Measurements from ENCODE around the gene GSTA2. TPM values are rescaled to one million over a fixed set of nuclear protein-coding genes. Genes with fewer than 3 reads are reported as not detected.
"Not testable (repeated sequence)": the region's sequence is repeated elsewhere in the genome, so short reads cannot be mapped to it uniquely, and the experiment has no call there.

Gene GSTA2
- total RNA-seq, 5 donors from 2014 or later (not counting 1 experiment from before 2014, with no cell fraction given): not detected

- H3K27ac Mint-ChIP-seq; H3K4me3 ChIP-seq (ENCODE audit: control insufficient read depth in 1 of 2, extremely low read depth in 1 of 2, low read length in 1 of 2); H3K36me3 ChIP-seq (ENCODE audit: control insufficient read depth in 2 of 2, extremely low read depth in 1 of 2, insufficient read depth in 1 of 2, low read length in 1 of 2); ATAC-seq (replicated peaks in 1 of 4); H3K4me1 ChIP-seq (ENCODE audit: control insufficient read depth in 1 of 2, extremely low read depth in 1 of 2, insufficient read depth in 2 of 2, low read length in 2 of 2); DNase-seq; H3K9me3 Mint-ChIP-seq; H3K4me1 Mint-ChIP-seq; H3K9me3 ChIP-seq; H3K27me3 ChIP-seq (replicated peaks in 1 of 2; ENCODE audit: control insufficient read depth in 2 of 2, extremely low read depth in 1 of 2, insufficient read depth in 2 of 2, low read length in 1 of 2); H3K27ac ChIP-seq (ENCODE audit: low read length); H3K36me3 Mint-ChIP-seq; H3K4me3 Mint-ChIP-seq; POLR2A ChIA-PET; CTCF ChIA-PET: not testable (repeated sequence)
- H3K27me3 Mint-ChIP-seq: peaks cover 3 to 13% of the 10 kb centered on the region in 2 donors
These were observed 4.4 kb upstream of the GSTA2 start for GRCh38 chr6:52767658-52768057.

GRCh38 chr6:52761673-52762491 lies 1.4 kb downstream of the GSTA2 start:
- H3K9me3 Mint-ChIP-seq; H3K4me3 Mint-ChIP-seq; H3K36me3 ChIP-seq (ENCODE audit: control insufficient read depth in 2 of 2, extremely low read depth in 1 of 2, insufficient read depth in 1 of 2, low read length in 1 of 2); CTCF ChIA-PET; H3K36me3 Mint-ChIP-seq; H3K4me3 ChIP-seq (ENCODE audit: control insufficient read depth in 1 of 2, extremely low read depth in 1 of 2, low read length in 1 of 2); ATAC-seq (replicated peaks in 1 of 4); DNase-seq; H3K27ac Mint-ChIP-seq; H3K27ac ChIP-seq (ENCODE audit: low read length); H3K27me3 ChIP-seq (replicated peaks in 1 of 2; ENCODE audit: control insufficient read depth in 2 of 2, extremely low read depth in 1 of 2, insufficient read depth in 2 of 2, low read length in 1 of 2); H3K4me1 ChIP-seq (ENCODE audit: control insufficient read depth in 1 of 2, extremely low read depth in 1 of 2, insufficient read depth in 2 of 2, low read length in 2 of 2); POLR2A ChIA-PET; H3K4me1 Mint-ChIP-seq; H3K9me3 ChIP-seq: not testable (repeated sequence)
- peaks cover 14 to 36% of the 10 kb centered on the region in 2 donors for H3K27me3 Mint-ChIP-seq
- WGBS (ENCODE audit: insufficient coverage): no CpG with 5 or more reads among the region's 7 CpGs

- Mint-ChIP-seq H3K36me3 (no peaks in the 10 kb centered on the region), H3K9me3 (no peaks in the 10 kb centered on the region), H3K27ac (no peak overlapping the region), H3K27me3 (peaks cover 11 to 26% of the 10 kb centered on the region in 2 donors), H3K4me1 (no peaks in the 10 kb centered on the region), H3K4me3 (no peak overlapping the region)
- Histone ChIP-seq H3K4me3 (ENCODE audit: control insufficient read depth in 1 of 2, extremely low read depth in 1 of 2, low read length in 1 of 2) (no peak overlapping the region), H3K36me3 (ENCODE audit: control insufficient read depth in 2 of 2, extremely low read depth in 1 of 2, insufficient read depth in 1 of 2, low read length in 1 of 2) (no peaks in the 10 kb centered on the region), H3K27ac (ENCODE audit: low read length) (no peak overlapping the region), H3K4me1 (ENCODE audit: control insufficient read depth in 1 of 2, extremely low read depth in 1 of 2, insufficient read depth in 2 of 2, low read length in 2 of 2) (no peaks in the 10 kb centered on the region), H3K9me3 (no peaks in the 10 kb centered on the region), H3K27me3 (replicated peaks in 1 of 2; ENCODE audit: control insufficient read depth in 2 of 2, extremely low read depth in 1 of 2, insufficient read depth in 2 of 2, low read length in 1 of 2) (no peaks in the 10 kb centered on the region)
- no CpG with 5 or more reads among the region's 6 CpGs for WGBS (ENCODE audit: insufficient coverage)
- ChIA-PET POLR2A (no interaction called here), CTCF (no interaction called here)
- DNase-seq (no peak), ATAC-seq (replicated peaks in 1 of 4) (no peak)
These were observed 3.0 kb downstream of the GSTA2 start for GRCh38 chr6:52760105-52760765.

- Histone ChIP-seq H3K4me1 (ENCODE audit: control insufficient read depth in 1 of 2, extremely low read depth in 1 of 2, insufficient read depth in 2 of 2, low read length in 2 of 2) (no peaks in the 10 kb centered on the region), H3K27ac (ENCODE audit: low read length) (no peak overlapping the region), H3K4me3 (ENCODE audit: control insufficient read depth in 1 of 2, extremely low read depth in 1 of 2, low read length in 1 of 2) (no peak overlapping the region), H3K27me3 (replicated peaks in 1 of 2; ENCODE audit: control insufficient read depth in 2 of 2, extremely low read depth in 1 of 2, insufficient read depth in 2 of 2, low read length in 1 of 2) (no peaks in the 10 kb centered on the region), H3K9me3 (no peaks in the 10 kb centered on the region), H3K36me3 (ENCODE audit: control insufficient read depth in 2 of 2, extremely low read depth in 1 of 2, insufficient read depth in 1 of 2, low read length in 1 of 2) (no peaks in the 10 kb centered on the region)
- DNase-seq (no peak), ATAC-seq (replicated peaks in 1 of 4) (no peak)
- H3K27me3 Mint-ChIP-seq: peaks cover 13 to 30% of the 10 kb centered on the region in 2 donors
- no peaks in the 10 kb centered on the region for H3K36me3 Mint-ChIP-seq
- no peak overlapping the region for H3K4me3 Mint-ChIP-seq
- no peak overlapping the region for H3K27ac Mint-ChIP-seq
- no peaks in the 10 kb centered on the region for H3K4me1 Mint-ChIP-seq
- H3K9me3 Mint-ChIP-seq: no peaks in the 10 kb centered on the region
- POLR2A ChIA-PET: no interaction called here
- no CpG with 5 or more reads among the region's 1 CpG for WGBS (ENCODE audit: insufficient coverage)
- CTCF ChIA-PET: interaction anchor here (0.6 to 0.7 kb wide), 3 partner anchors 25 to 834 kb away, joined by 4 to 7 read pairs (median 5); no protein-coding TSS in a partner anchor
These were observed 4.2 kb downstream of the GSTA2 start for GRCh38 chr6:52759085-52759484.

- ATAC-seq (replicated peaks in 1 of 4); POLR2A ChIA-PET; H3K36me3 ChIP-seq (ENCODE audit: control insufficient read depth in 2 of 2, extremely low read depth in 1 of 2, insufficient read depth in 1 of 2, low read length in 1 of 2); H3K9me3 ChIP-seq; H3K27ac Mint-ChIP-seq; H3K9me3 Mint-ChIP-seq; H3K36me3 Mint-ChIP-seq; H3K4me3 Mint-ChIP-seq; H3K4me1 Mint-ChIP-seq; DNase-seq; H3K27ac ChIP-seq (ENCODE audit: low read length); H3K4me1 ChIP-seq (ENCODE audit: control insufficient read depth in 1 of 2, extremely low read depth in 1 of 2, insufficient read depth in 2 of 2, low read length in 2 of 2); H3K27me3 ChIP-seq (replicated peaks in 1 of 2; ENCODE audit: control insufficient read depth in 2 of 2, extremely low read depth in 1 of 2, insufficient read depth in 2 of 2, low read length in 1 of 2); H3K4me3 ChIP-seq (ENCODE audit: control insufficient read depth in 1 of 2, extremely low read depth in 1 of 2, low read length in 1 of 2): not testable (repeated sequence)
- CTCF ChIA-PET: interaction anchor here in 1 of 2 donors (0.6 kb wide), 1 partner anchor 296 kb away, joined by 4 read pairs; no protein-coding TSS in a partner anchor
- WGBS (ENCODE audit: insufficient coverage): no CpG with 5 or more reads among the region's 7 CpGs
- H3K27me3 Mint-ChIP-seq: peaks cover 13 to 30% of the 10 kb centered on the region in 2 donors
These were observed 5.5 kb downstream of the GSTA2 start for GRCh38 chr6:52757651-52758338.

GRCh38 chr6:52754443-52754842 lies 8.8 kb downstream of the GSTA2 start:
- DNase-seq (no peak), ATAC-seq (replicated peaks in 1 of 4) (no peak)
- Mint-ChIP-seq H3K36me3 (no peaks in the 10 kb centered on the region), H3K27ac (no peak overlapping the region), H3K27me3 (peaks cover 8 to 18% of the 10 kb centered on the region in 2 donors), H3K9me3 (peaks cover 5 to 8% (median 6%) of the 10 kb centered on the region in 3 donors), H3K4me3 (no peak overlapping the region), H3K4me1 (no peaks in the 10 kb centered on the region)
- CTCF ChIA-PET: no interaction called here
- Histone ChIP-seq H3K27me3 (replicated peaks in 1 of 2; ENCODE audit: control insufficient read depth in 2 of 2, extremely low read depth in 1 of 2, insufficient read depth in 2 of 2, low read length in 1 of 2) (peaks cover 0 to 4% of the 10 kb centered on the region in 2 experiments), H3K36me3 (ENCODE audit: control insufficient read depth in 2 of 2, extremely low read depth in 1 of 2, insufficient read depth in 1 of 2, low read length in 1 of 2) (no peaks in the 10 kb centered on the region), H3K27ac (ENCODE audit: low read length) (no peak overlapping the region), H3K4me3 (ENCODE audit: control insufficient read depth in 1 of 2, extremely low read depth in 1 of 2, low read length in 1 of 2) (no peak overlapping the region), H3K4me1 (ENCODE audit: control insufficient read depth in 1 of 2, extremely low read depth in 1 of 2, insufficient read depth in 2 of 2, low read length in 2 of 2) (no peaks in the 10 kb centered on the region), H3K9me3 (no peaks in the 10 kb centered on the region)
- no CpG with 5 or more reads among the region's 3 CpGs for WGBS (ENCODE audit: insufficient coverage)
- POLR2A ChIA-PET: no interaction called here
